HepG2 (cell line): ENCODE results near the gene DOK4. TPM values are rescaled to one million over a fixed set of nuclear protein-coding genes. Genes with fewer than 3 reads are reported as not detected.
A peak's percentile ranks its signal among the peaks of the same experiment; 100 is the strongest.

Experiments used
- ATM ChIP-seq: fragments of 450-650 bp; IDR thresholded peaks from 2 replicates; pipeline ENCODE4 v1.7.1; 2017; ENCODE audit warnings: mild to moderate bottlenecking, borderline replicate concordance
- DPF2 ChIP-seq: sonication (generic); formaldehyde crosslinking; IDR thresholded peaks from 2 replicates; pipeline ENCODE4 v1.4.0; 2020; ENCODE audit warnings: mild to moderate bottlenecking, low read depth, missing genetic modification reagents, borderline replicate concordance
- ETV6 ChIP-seq: sonication (generic); formaldehyde crosslinking; conservative IDR thresholded peaks from 2 replicates; pipeline ENCODE4 v1.4.0; 2020; ENCODE audit warnings: missing genetic modification reagents
- FIP1L1 ChIP-seq: fragments of 200-400 bp; formaldehyde crosslinking; IDR thresholded peaks from 2 replicates; pipeline ENCODE4 v1.6.1; 2018; ENCODE audit warnings: low read depth, mild to moderate bottlenecking, low read length, moderate library complexity, borderline replicate concordance; ENCODE audit not compliant: insufficient read depth
- GLI4 ChIP-seq: sonication (generic); formaldehyde crosslinking; IDR thresholded peaks from 2 replicates; pipeline ENCODE4 v1.5.1; 2020; ENCODE audit warnings: missing genetic modification reagents, mild to moderate bottlenecking, moderate library complexity, borderline replicate concordance
- IKZF1 ChIP-seq: fragments of 450-650 bp; IDR thresholded peaks from 2 replicates; pipeline ENCODE4 v1.7.1; 2016
- MXD3 ChIP-seq: IDR thresholded peaks from 2 replicates; pipeline ENCODE4 v1.6.1; 2016; ENCODE audit warnings: mild to moderate bottlenecking, missing biosample characterization, missing genetic modification reagents
- NCOA2 ChIP-seq: sonication (generic); formaldehyde crosslinking; IDR thresholded peaks from 2 replicates; pipeline ENCODE4 v1.8.0; 2022; ENCODE audit warnings: inconsistent platforms
- NONO ChIP-seq, 2 experiments: fragments of 450-650 bp in 1 of 2; sonication (generic) in 1 of 2; formaldehyde crosslinking in 1 of 2; IDR thresholded peaks in 1 of 2; conservative IDR thresholded peaks in 1 of 2; 2 replicates each; pipeline versions ENCODE4 v1.6.1 to v1.8.0; 2017 to 2022; ENCODE audit warnings: mild to moderate bottlenecking in 1 of 2, missing genetic modification reagents in 1 of 2, moderate library complexity in 1 of 2
- ONECUT2 ChIP-seq: sonication (generic); formaldehyde crosslinking; IDR thresholded peaks from 2 replicates; pipeline ENCODE4 v1.4.0; 2020; ENCODE audit warnings: missing genetic modification reagents
- SOX5 ChIP-seq: IDR thresholded peaks from 2 replicates; pipeline ENCODE4 v1.6.1; 2016; ENCODE audit warnings: borderline replicate concordance
- TRAFD1 ChIP-seq: sonication (generic); formaldehyde crosslinking; IDR thresholded peaks from 2 replicates; pipeline ENCODE4 v1.5.1; 2020; ENCODE audit warnings: missing genetic modification reagents, mild to moderate bottlenecking, borderline replicate concordance
- XRCC5 ChIP-seq: fragments of 200-400 bp; formaldehyde crosslinking; optimal IDR thresholded peaks from 2 replicates; pipeline ENCODE3; 2017; ENCODE audit warnings: mild to moderate bottlenecking, low read length
- ZBTB1 ChIP-seq: sonication (generic); formaldehyde crosslinking; IDR thresholded peaks from 2 replicates; pipeline ENCODE4 v1.4.0; 2020; ENCODE audit warnings: missing genetic modification reagents, borderline replicate concordance
- ZBTB8A ChIP-seq: sonication (generic); formaldehyde crosslinking; IDR thresholded peaks from 2 replicates; pipeline ENCODE4 v1.4.0; 2020; ENCODE audit warnings: mild to moderate bottlenecking, low read depth, missing genetic modification reagents, borderline replicate concordance
- ZNF350 ChIP-seq: sonication (generic); formaldehyde crosslinking; IDR thresholded peaks from 2 replicates; pipeline ENCODE4 v1.4.0; 2020; ENCODE audit warnings: mild to moderate bottlenecking, low read depth, missing genetic modification reagents, borderline replicate concordance
- ZNF550 ChIP-seq: sonication (generic); formaldehyde crosslinking; IDR thresholded peaks from 2 replicates; pipeline ENCODE4 v1.4.0; 2020; ENCODE audit warnings: mild to moderate bottlenecking, missing genetic modification reagents, borderline replicate concordance
- ZNF614 ChIP-seq: IDR thresholded peaks from 2 replicates; pipeline ENCODE4 v1.6.1; 2018; ENCODE audit warnings: missing biosample characterization, missing genetic modification reagents, inconsistent platforms, borderline replicate concordance
- ZNF747 ChIP-seq: sonication (generic); formaldehyde crosslinking; IDR thresholded peaks from 2 replicates; pipeline ENCODE4 v1.8.1; 2023; ENCODE audit warnings: missing genetic modification reagents, mild to moderate bottlenecking, borderline replicate concordance
- ZNF775 ChIP-seq: sonication (generic); formaldehyde crosslinking; IDR thresholded peaks from 2 replicates; pipeline ENCODE4 v1.4.0; 2020; ENCODE audit warnings: missing genetic modification reagents, mild to moderate bottlenecking, moderate library complexity, borderline replicate concordance
- ZNF776 ChIP-seq: sonication (generic); formaldehyde crosslinking; IDR thresholded peaks from 2 replicates; pipeline ENCODE4 v1.4.0; 2020; ENCODE audit warnings: mild to moderate bottlenecking, missing genetic modification reagents
- ZNF816 ChIP-seq: sonication (generic); formaldehyde crosslinking; IDR thresholded peaks from 2 replicates; pipeline ENCODE4 v1.8.0; 2022; ENCODE audit warnings: missing genetic modification reagents, mild to moderate bottlenecking, borderline replicate concordance
- polyA plus RNA-seq, 8 experiments: library from polyadenylated mRNA; depleted of rRNA in 3 of 8; stranded (reverse) in 7 of 8; unstranded in 1 of 8; fragments of >200 nt; fragmentation: Illumina TruSeq in 4 of 8; extraction: Trizol in 4 of 8; gene quantifications; 2 replicates each; pipeline versions ENCODE4 v1.2.1 to v1.2.3, GENCODE V29; 2011 to 2016; ENCODE audit warnings: low read depth in 4 of 8, missing spikeins in 1 of 8, mixed read lengths in 1 of 8; ENCODE audit not compliant: insufficient read depth in 1 of 8
- total RNA-seq, 5 experiments: library from RNA; depleted of rRNA; stranded (reverse); fragments of >200 nt; fragmentation: Illumina TruSeq; extraction: Trizol; gene quantifications; 2 replicates each; pipeline ENCODE4 v1.2.3, GENCODE V29; 2016; ENCODE audit warnings: low read depth in 1 of 5
- TF ChIP-seq, protein P1 (sequence below): sonication (generic); formaldehyde crosslinking; IDR thresholded peaks from 2 replicates; pipeline ENCODE4 v1.8.0; 2022; ENCODE audit warnings: mild to moderate bottlenecking, missing genetic modification reagents, moderate library complexity

Gene DOK4
- total and polyA plus RNA-seq, 2 of the 13 experiments (the other 11 are each of a cell fraction or from before 2014, with no cell fraction given): 52.7 to 70.0 TPM

- TF ChIP-seq ZNF816 (CRISPR knock-in tag): no peak
- no peak for TF ChIP-seq TRAFD1 (CRISPR knock-in tag)
- no peak for TF ChIP-seq ETV6 (CRISPR knock-in tag)
- no peak for TF ChIP-seq ZBTB8A
- TF ChIP-seq, protein P1, sequence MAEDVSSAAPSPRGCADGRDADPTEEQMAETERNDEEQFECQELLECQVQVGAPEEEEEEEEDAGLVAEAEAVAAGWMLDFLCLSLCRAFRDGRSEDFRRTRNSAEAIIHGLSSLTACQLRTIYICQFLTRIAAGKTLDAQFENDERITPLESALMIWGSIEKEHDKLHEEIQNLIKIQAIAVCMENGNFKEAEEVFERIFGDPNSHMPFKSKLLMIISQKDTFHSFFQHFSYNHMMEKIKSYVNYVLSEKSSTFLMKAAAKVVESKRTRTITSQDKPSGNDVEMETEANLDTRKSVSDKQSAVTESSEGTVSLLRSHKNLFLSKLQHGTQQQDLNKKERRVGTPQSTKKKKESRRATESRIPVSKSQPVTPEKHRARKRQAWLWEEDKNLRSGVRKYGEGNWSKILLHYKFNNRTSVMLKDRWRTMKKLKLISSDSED: no peak
- no peak for TF ChIP-seq ZNF776 (CRISPR knock-in tag)
- no peak for TF ChIP-seq MXD3
- no peak for TF ChIP-seq IKZF1
- peak; percentile 96 for TF ChIP-seq XRCC5
- no peak for TF ChIP-seq ONECUT2
- TF ChIP-seq ZNF775 (CRISPR knock-in tag): no peak
- no peak for TF ChIP-seq FIP1L1
- no peak for TF ChIP-seq ZBTB1 (CRISPR knock-in tag)
- no peak for TF ChIP-seq ZNF350 (CRISPR knock-in tag)
- TF ChIP-seq ZNF614 (CRISPR knock-in tag): no peak
- no peak for TF ChIP-seq GLI4 (CRISPR knock-in tag)
- TF ChIP-seq ZNF747 (CRISPR knock-in tag): no peak
- TF ChIP-seq ZNF550 (CRISPR knock-in tag): no peak
- no peak for TF ChIP-seq DPF2 (CRISPR knock-in tag)
- TF ChIP-seq NONO (IDR thresholded peaks at IDR 0.05): no peak
- peak; percentile 61; the same call in 1 of the 2 replicates for TF ChIP-seq NONO (CRISPR knock-in tag; conservative IDR thresholded peaks at IDR 0.05)
- TF ChIP-seq SOX5 (CRISPR knock-in tag): no peak
- TF ChIP-seq NCOA2 (CRISPR knock-in tag): no peak
- TF ChIP-seq ATM: no peak
Observed at GRCh38 chr16:57475711-57476339, 10.5 kb downstream of the DOK4 start (continued).
